WTC11 (cell line): ENCODE results near the gene FEN1. TPM values are rescaled to one million over a fixed set of nuclear protein-coding genes. Genes with fewer than 3 reads are reported as not detected.

Experiments
- ATAC-seq: fragments of 200-7000 bp; cut with Tn5 transposase; 2 replicates; pipeline ENCODE4 v1.10.0; 2021; ENCODE audit warnings: mild to moderate bottlenecking, moderate library complexity
- CTCF ChIA-PET: fragments of 300-600 bp; sonication (Branson Sonifier 250); formaldehyde crosslinking; loops from one replicate; lab custom pipeline; 2021; ENCODE audit warnings: antibody characterized with exemption; lab: Charles Lee
- POLR2A ChIA-PET: fragments of 350-600 bp; sonication (Branson Sonifier 250); formaldehyde crosslinking; loops from one replicate; lab custom pipeline; 2021; ENCODE audit warnings: antibody characterized with exemption; lab: Charles Lee
- DNase-seq: peaks from one replicate; pipeline ENCODE4 v3.0.0; 2021; ENCODE audit warnings: low spot score
- H3K27ac Mint-ChIP-seq: 2 replicates; pipeline ENCODE4 v1.8.0; 2021; ENCODE audit warnings: mixed read lengths
- H3K27me3 Mint-ChIP-seq: 2 replicates; pipeline ENCODE4 v1.8.0; 2021; ENCODE audit warnings: low read depth, mild to moderate bottlenecking, moderate library complexity, mixed read lengths
- H3K36me3 Mint-ChIP-seq: 2 replicates; pipeline ENCODE4 v1.8.0; 2021; ENCODE audit warnings: mixed read lengths
- H3K4me1 Mint-ChIP-seq: 2 replicates; pipeline ENCODE4 v1.8.0; 2022; ENCODE audit warnings: mixed read lengths
- H3K4me3 Mint-ChIP-seq: 2 replicates; pipeline ENCODE4 v1.8.0; 2021; ENCODE audit warnings: mild to moderate bottlenecking, moderate library complexity, mixed read lengths
- H3K9me3 Mint-ChIP-seq: 2 replicates; pipeline ENCODE4 v1.8.0; 2021; ENCODE audit warnings: mixed read lengths
- CREM ChIP-seq: sonication (generic); formaldehyde crosslinking; IDR thresholded peaks from 2 replicates; pipeline ENCODE4 v1.8.1; 2022; ENCODE audit warnings: mild to moderate bottlenecking, missing genetic modification reagents, moderate library complexity
- ETV6 ChIP-seq: sonication (generic); formaldehyde crosslinking; IDR thresholded peaks from 2 replicates; pipeline ENCODE4 v1.8.1; 2022; ENCODE audit warnings: mild to moderate bottlenecking, missing genetic modification reagents
- FOXJ3 ChIP-seq: sonication (generic); formaldehyde crosslinking; IDR thresholded peaks from 2 replicates; pipeline ENCODE4 v1.9.0; 2021; ENCODE audit warnings: missing genetic modification reagents, mild to moderate bottlenecking, borderline replicate concordance
- GABPB1 ChIP-seq: sonication (generic); formaldehyde crosslinking; IDR thresholded peaks from 2 replicates; pipeline ENCODE4 v1.8.1; 2023; ENCODE audit warnings: mild to moderate bottlenecking, missing genetic modification reagents
- GTF2I ChIP-seq: fragments of 250-450 bp; sonication (Bioruptor Pico); conservative IDR thresholded peaks from 2 replicates; pipeline ENCODE4 v1.4.0; 2021; ENCODE audit warnings: mild to moderate bottlenecking
- JUN ChIP-seq: sonication (generic); formaldehyde crosslinking; IDR thresholded peaks from 2 replicates; pipeline ENCODE4 v1.8.0; 2023; ENCODE audit warnings: mild to moderate bottlenecking, missing genetic modification reagents
- NFATC4 ChIP-seq: fragments of 250-450 bp; sonication (Bioruptor Pico); IDR thresholded peaks from 2 replicates; pipeline ENCODE4 v1.9.0; 2021; ENCODE audit warnings: mild to moderate bottlenecking
- NFE2L1 ChIP-seq: sonication (generic); formaldehyde crosslinking; IDR thresholded peaks from 2 replicates; pipeline ENCODE4 v1.8.1; 2023; ENCODE audit warnings: missing genetic modification reagents
- NR3C1 ChIP-seq: sonication (generic); formaldehyde crosslinking; conservative IDR thresholded peaks from 2 replicates; pipeline ENCODE4 v1.8.1; 2023; ENCODE audit warnings: low read depth, mild to moderate bottlenecking, missing genetic modification reagents
- OVOL2 ChIP-seq: fragments of 250-450 bp; sonication (Bioruptor Pico); IDR thresholded peaks from 2 replicates; pipeline ENCODE4 v1.9.0; 2021; ENCODE audit warnings: mild to moderate bottlenecking, borderline replicate concordance
- SMAD3 ChIP-seq: sonication (generic); formaldehyde crosslinking; IDR thresholded peaks from 2 replicates; pipeline ENCODE4 v1.8.0; 2022; ENCODE audit warnings: missing genetic modification reagents, mild to moderate bottlenecking, borderline replicate concordance
- SOX15 ChIP-seq: fragments of 250-450 bp; sonication (Bioruptor Pico); IDR thresholded peaks from 2 replicates; pipeline ENCODE4 v1.9.0; 2021; ENCODE audit warnings: mild to moderate bottlenecking
- ZNF121 ChIP-seq: sonication (generic); formaldehyde crosslinking; IDR thresholded peaks from 2 replicates; pipeline ENCODE4 v1.8.0; 2023; ENCODE audit warnings: missing genetic modification reagents
- ZNF396 ChIP-seq: fragments of 250-450 bp; sonication (Bioruptor Pico); IDR thresholded peaks from 2 replicates; pipeline ENCODE4 v1.8.0; 2021; ENCODE audit warnings: mild to moderate bottlenecking, moderate library complexity, borderline replicate concordance
- ZNF416 ChIP-seq: fragments of 250-450 bp; sonication (Bioruptor Pico); IDR thresholded peaks from 2 replicates; pipeline ENCODE4 v1.9.0; 2021; ENCODE audit warnings: mild to moderate bottlenecking, inconsistent platforms
- total RNA-seq: library from RNA; stranded (reverse); gene quantifications from 3 replicates; pipeline ENCODE4 v1.2.3, GENCODE V29; 2021
- TF ChIP-seq, protein P1 (sequence below): sonication (generic); formaldehyde crosslinking; IDR thresholded peaks from 2 replicates; pipeline ENCODE4 v1.8.1; 2022; ENCODE audit warnings: mild to moderate bottlenecking, moderate library complexity, missing genetic modification reagents
- TF ChIP-seq, protein P2 (sequence below): fragments of 250-450 bp; sonication (Bioruptor Pico); IDR thresholded peaks from 2 replicates; pipeline ENCODE4 v1.9.0; 2021; ENCODE audit warnings: moderate library complexity, mild to moderate bottlenecking, inconsistent platforms, borderline replicate concordance
- TF ChIP-seq, protein P3 (sequence below): sonication (generic); formaldehyde crosslinking; IDR thresholded peaks from 2 replicates; pipeline ENCODE4 v1.8.1; 2023; ENCODE audit warnings: mild to moderate bottlenecking, missing genetic modification reagents, moderate library complexity
- TF ChIP-seq, protein P4 (sequence below): sonication (generic); formaldehyde crosslinking; IDR thresholded peaks from 2 replicates; pipeline ENCODE4 v1.8.0; 2022; ENCODE audit warnings: mild to moderate bottlenecking, missing genetic modification reagents
- TF ChIP-seq, protein P5 (sequence below): sonication (generic); formaldehyde crosslinking; IDR thresholded peaks from 2 replicates; pipeline ENCODE4 v1.8.1; 2023; ENCODE audit warnings: mild to moderate bottlenecking, missing genetic modification reagents, borderline replicate concordance
- TF ChIP-seq, protein P6 (sequence below): sonication (generic); formaldehyde crosslinking; conservative IDR thresholded peaks from 2 replicates; pipeline ENCODE4 v1.8.1; 2022; ENCODE audit warnings: mild to moderate bottlenecking, missing genetic modification reagents
- TF ChIP-seq, protein P7 (sequence below): fragments of 250-450 bp; sonication (Bioruptor Pico); conservative IDR thresholded peaks from 2 replicates; pipeline ENCODE4 v1.9.0; 2021; ENCODE audit warnings: mild to moderate bottlenecking

The FEN1 gene
- total RNA-seq, 1 experiment from 2014 or later: 96.3 TPM

DNA sequence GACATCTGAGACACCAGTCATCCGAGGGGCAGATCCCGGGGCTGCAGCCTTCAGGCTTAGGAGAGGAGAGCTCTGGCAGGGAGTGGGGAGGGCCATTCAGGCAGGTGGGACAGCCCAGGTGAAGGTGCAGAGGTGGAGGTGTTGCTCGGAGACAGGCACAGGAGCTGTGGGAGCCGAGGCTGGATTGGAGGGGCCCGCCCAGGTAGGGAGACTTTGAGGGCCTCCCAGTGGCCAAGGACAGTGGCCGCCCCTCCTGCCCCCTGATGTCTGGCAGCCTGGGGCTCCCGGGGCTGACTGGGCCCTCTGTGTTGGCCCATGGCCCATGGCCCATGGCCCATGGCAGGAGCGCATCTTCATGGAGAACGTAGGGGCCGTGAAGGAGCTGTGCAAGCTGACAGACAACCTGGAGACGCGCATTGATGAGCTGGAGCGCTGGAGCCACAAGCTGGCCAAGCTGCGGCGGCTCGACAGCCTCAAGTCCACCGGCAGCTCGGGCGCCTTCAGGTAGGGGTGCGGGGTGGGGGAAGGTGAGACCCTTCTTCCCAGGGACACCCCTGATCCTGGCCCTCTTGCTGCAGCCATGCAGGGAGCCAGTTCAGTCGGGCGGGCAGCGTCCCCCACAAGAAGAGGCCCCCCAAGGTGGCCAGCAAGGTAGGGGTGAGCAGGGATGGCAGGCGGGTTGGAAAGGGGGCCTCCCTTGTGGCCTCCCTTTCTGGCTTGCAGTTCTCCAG is 13.6 kb upstream of the FEN1 start:
- Mint-ChIP-seq H3K4me3 (no peak overlapping the region), H3K9me3 (no peaks in the 10 kb centered on the region), H3K4me1 (peaks cover 10% of the 10 kb centered on the region), H3K27ac (no peak overlapping the region), H3K27me3 (peaks cover 7% of the 10 kb centered on the region; the same call in 1 of the 2 replicates), H3K36me3 (no peaks in the 10 kb centered on the region; the same call in 1 of the 2 replicates)
- TF ChIP-seq ZNF121 (CRISPR knock-in tag) (no peak), NFATC4 (CRISPR knock-in tag) (no peak), ETV6 (CRISPR knock-in tag) (no peak)
- TF ChIP-seq, protein P1, sequence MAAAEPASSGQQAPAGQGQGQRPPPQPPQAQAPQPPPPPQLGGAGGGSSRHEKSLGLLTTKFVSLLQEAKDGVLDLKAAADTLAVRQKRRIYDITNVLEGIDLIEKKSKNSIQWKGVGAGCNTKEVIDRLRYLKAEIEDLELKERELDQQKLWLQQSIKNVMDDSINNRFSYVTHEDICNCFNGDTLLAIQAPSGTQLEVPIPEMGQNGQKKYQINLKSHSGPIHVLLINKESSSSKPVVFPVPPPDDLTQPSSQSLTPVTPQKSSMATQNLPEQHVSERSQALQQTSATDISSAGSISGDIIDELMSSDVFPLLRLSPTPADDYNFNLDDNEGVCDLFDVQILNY (CRISPR knock-in tag): no peak
- ChIA-PET POLR2A (no interaction called here), CTCF (interaction anchor here (0.6 to 10.0 kb wide), 5 partner anchors 8 to 30 kb away, joined by 3 to 106 read pairs (median 6); no protein-coding TSS in a partner anchor)
- no peak for DNase-seq
- no peak for ATAC-seq

DNA sequence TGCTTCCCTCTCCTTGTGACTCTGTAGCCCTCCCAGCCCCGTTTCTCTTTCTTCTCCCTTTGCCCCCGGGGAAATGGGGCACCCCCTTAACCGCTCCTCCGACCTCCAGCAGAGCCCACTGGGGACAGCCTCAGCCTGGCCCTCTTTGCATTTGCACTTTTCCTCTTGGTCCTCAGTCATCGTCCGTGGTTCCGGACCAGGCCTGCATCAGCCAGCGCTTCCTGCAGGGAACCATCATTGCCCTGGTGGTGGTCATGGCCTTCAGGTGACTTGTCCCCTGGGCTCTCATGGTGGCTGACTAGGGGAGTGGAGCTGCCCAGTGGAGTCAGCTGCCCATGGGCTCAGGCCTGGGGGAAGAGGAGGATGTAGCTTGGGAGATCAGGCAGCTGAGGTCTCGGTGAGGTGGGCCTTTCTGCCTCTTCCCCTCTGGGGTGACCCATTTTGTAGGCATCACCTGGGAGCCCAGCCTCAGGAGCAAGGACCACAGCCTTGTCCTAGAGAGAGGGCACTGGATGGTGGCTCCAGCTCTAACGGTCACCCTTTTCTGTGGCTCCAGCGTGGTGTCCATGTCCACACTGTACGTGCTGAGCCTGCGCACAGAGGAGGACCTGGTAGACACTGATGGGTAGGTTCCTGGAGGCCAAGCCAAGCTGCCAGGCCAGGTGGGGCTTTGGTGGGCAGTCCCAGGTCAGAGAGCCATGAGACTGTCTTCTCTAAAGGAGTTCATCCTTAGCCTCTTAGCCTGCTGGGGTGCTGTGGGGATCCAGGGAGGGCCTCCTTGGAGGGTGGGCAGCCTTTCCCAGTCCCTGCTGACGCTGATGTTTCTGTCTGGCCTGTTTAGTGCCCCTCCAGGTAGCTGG is 12.8 kb upstream of the FEN1 start:
- CTCF ChIA-PET: interaction anchor here (0.5 to 10.0 kb wide), 6 partner anchors 8 to 206 kb away, joined by 3 to 106 read pairs (median 6); no protein-coding TSS in a partner anchor

More for the DNA sequence above, 12.8 kb upstream of the FEN1 start:
- peaks cover 5% of the 10 kb centered on the region for H3K36me3 Mint-ChIP-seq
- H3K27ac Mint-ChIP-seq: no peak overlapping the region
- POLR2A ChIA-PET: no interaction called here
- DNase-seq (no peak), ATAC-seq (no peak)
- no peaks in the 10 kb centered on the region for H3K9me3 Mint-ChIP-seq
- no peak overlapping the region for H3K4me3 Mint-ChIP-seq
- H3K4me1 Mint-ChIP-seq: peaks cover 10% of the 10 kb centered on the region
- peaks cover 7% of the 10 kb centered on the region; the same call in 1 of the 2 replicates for H3K27me3 Mint-ChIP-seq
- TF ChIP-seq ZNF121 (CRISPR knock-in tag) (no peak), SMAD3 (CRISPR knock-in tag) (no peak), FOXJ3 (CRISPR knock-in tag) (no peak), JUN (CRISPR knock-in tag) (no peak), NFE2L1 (no peak), ZNF396 (CRISPR knock-in tag) (no peak), CREM (CRISPR knock-in tag) (no peak), GTF2I (CRISPR knock-in tag) (no peak), NR3C1 (CRISPR knock-in tag) (no peak), ZNF416 (CRISPR knock-in tag) (no peak), OVOL2 (CRISPR knock-in tag) (no peak), SOX15 (CRISPR knock-in tag) (no peak), GABPB1 (CRISPR knock-in tag) (no peak)
- TF ChIP-seq, protein P2, sequence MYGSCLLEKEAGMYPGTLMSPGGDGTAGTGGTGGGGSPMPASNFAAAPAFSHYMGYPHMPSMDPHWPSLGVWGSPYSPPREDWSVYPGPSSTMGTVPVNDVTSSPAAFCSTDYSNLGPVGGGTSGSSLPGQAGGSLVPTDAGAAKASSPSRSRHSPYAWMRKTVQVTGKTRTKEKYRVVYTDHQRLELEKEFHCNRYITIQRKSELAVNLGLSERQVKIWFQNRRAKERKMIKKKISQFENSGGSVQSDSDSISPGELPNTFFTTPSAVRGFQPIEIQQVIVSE (CRISPR knock-in tag): no peak
- TF ChIP-seq, protein P3, sequence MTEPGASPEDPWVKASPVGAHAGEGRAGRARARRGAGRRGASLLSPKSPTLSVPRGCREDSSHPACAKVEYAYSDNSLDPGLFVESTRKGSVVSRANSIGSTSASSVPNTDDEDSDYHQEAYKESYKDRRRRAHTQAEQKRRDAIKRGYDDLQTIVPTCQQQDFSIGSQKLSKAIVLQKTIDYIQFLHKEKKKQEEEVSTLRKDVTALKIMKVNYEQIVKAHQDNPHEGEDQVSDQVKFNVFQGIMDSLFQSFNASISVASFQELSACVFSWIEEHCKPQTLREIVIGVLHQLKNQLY (CRISPR knock-in tag): no peak
- TF ChIP-seq, protein P4, sequence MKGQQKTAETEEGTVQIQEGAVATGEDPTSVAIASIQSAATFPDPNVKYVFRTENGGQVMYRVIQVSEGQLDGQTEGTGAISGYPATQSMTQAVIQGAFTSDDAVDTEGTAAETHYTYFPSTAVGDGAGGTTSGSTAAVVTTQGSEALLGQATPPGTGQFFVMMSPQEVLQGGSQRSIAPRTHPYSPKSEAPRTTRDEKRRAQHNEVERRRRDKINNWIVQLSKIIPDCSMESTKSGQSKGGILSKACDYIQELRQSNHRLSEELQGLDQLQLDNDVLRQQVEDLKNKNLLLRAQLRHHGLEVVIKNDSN (CRISPR knock-in tag): no peak
- TF ChIP-seq, protein P5, sequence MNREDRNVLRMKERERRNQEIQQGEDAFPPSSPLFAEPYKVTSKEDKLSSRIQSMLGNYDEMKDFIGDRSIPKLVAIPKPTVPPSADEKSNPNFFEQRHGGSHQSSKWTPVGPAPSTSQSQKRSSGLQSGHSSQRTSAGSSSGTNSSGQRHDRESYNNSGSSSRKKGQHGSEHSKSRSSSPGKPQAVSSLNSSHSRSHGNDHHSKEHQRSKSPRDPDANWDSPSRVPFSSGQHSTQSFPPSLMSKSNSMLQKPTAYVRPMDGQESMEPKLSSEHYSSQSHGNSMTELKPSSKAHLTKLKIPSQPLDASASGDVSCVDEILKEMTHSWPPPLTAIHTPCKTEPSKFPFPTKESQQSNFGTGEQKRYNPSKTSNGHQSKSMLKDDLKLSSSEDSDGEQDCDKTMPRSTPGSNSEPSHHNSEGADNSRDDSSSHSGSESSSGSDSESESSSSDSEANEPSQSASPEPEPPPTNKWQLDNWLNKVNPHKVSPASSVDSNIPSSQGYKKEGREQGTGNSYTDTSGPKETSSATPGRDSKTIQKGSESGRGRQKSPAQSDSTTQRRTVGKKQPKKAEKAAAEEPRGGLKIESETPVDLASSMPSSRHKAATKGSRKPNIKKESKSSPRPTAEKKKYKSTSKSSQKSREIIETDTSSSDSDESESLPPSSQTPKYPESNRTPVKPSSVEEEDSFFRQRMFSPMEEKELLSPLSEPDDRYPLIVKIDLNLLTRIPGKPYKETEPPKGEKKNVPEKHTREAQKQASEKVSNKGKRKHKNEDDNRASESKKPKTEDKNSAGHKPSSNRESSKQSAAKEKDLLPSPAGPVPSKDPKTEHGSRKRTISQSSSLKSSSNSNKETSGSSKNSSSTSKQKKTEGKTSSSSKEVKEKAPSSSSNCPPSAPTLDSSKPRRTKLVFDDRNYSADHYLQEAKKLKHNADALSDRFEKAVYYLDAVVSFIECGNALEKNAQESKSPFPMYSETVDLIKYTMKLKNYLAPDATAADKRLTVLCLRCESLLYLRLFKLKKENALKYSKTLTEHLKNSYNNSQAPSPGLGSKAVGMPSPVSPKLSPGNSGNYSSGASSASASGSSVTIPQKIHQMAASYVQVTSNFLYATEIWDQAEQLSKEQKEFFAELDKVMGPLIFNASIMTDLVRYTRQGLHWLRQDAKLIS (CRISPR knock-in tag): no peak
- TF ChIP-seq, protein P1 (CRISPR knock-in tag): no peak
- TF ChIP-seq, protein P6, sequence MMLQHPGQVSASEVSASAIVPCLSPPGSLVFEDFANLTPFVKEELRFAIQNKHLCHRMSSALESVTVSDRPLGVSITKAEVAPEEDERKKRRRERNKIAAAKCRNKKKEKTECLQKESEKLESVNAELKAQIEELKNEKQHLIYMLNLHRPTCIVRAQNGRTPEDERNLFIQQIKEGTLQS (CRISPR knock-in tag): no peak
- TF ChIP-seq, protein P7, sequence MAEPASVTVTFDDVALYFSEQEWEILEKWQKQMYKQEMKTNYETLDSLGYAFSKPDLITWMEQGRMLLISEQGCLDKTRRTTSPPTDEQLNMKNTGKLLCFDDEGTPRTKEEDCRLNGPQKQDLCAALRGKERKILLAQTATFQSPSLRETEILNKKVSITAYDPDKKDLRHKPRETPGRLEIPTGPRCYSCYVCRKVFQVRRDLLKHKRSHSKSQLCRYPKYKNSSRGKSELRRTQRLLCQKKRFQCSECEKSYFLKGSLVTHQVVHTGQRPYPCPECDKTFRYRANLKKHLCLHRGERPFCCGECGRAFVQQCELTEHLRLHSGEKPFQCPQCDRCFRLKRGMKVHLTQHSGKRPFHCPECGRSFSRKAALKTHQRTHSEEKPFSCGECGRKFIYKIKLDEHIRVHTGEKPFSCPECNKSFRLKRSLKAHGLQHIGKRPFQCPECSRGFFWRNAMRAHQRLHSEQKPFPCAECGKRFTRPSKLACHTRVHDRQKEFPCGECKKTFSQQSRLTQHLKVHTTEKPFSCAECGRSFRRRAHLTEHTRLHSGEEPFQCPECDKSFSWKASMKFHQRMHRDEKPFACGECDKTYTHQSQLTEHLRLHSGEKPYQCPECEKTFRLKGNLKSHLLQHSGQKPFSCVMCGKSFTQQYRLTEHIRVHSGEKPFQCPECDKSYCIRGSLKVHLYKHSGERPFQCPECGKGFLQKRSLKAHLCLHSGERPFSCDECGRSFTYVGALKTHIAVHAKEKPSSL: no peak
